RWPE1 (cell line): ENCODE measurements around the gene SLC38A10.

Experiments used
- CTCF ChIA-PET: fragments of 350-600 bp; sonication (Branson Sonifier 250); formaldehyde crosslinking; extraction: SDS; loops from one replicate; lab custom pipeline; 2021; lab: Yijun Ruan, JAX
- POLR2A ChIA-PET: fragments of 400-600 bp; formaldehyde crosslinking; extraction: SDS; loops from one replicate; lab custom pipeline; 2020; ENCODE audit warnings: antibody characterized with exemption; ENCODE audit not compliant: low non-redundant PET; lab: Yijun Ruan, JAX
- DNase-seq: peaks from one replicate; pipeline ENCODE4 v3.0.0; 2012; ENCODE audit warnings: low spot score
- H3K27ac ChIP-seq: fragments of 450-650 bp; 2 replicates; pipeline ENCODE4 v1.5.1; 2017
- TF ChIP-seq, protein P1 (sequence below): fragments of 450-650 bp; conservative IDR thresholded peaks from 2 replicates; pipeline ENCODE4 v1.5.1; 2017; ENCODE audit warnings: low read depth, mild to moderate bottlenecking

SLC38A10 gene

DNA sequence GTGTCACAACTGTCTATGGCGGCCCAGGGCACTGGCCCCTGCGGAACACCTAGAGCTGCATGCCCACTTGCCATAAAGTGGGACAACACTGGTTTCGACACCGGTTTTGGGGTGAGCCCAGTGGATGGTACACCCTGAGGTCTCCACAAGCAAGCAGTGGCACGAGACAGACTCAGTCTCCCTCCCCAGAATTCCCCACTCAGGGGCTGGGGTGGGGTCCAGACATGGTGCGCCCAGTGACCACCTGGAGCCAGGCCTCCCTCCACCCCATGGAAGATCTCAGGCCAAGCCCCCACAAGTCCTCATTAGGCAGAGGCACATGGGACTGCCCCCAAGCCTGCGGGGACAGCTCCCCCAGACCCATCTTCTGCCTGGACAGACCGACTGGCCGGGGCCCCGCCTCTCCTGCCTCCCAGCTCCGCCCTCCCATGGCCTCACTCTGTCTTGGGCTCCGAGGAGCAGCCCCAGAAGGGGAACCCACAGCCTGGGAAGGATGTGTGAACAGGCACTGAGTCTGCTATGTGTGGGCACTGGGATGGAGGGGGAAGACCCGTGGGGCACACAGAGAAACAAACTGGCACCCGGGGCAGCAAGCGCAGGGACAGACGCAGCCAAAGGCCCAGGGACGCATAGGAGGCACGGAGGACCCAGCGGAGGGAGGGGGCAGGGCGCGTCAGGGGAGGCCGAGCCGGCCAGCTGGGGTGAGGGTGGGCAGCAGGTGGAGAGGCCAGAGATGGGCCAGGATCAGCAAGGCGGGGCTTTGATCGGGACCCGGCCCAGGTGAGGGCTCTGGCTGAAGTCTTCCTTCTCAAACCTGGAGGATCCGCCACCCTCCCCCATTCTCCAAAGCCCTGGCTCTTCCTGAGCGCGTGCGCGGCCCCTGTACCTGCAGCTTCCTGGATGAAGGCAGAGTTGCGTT is 59.0 kb downstream of the SLC38A10 start:
- TF ChIP-seq, protein P1, sequence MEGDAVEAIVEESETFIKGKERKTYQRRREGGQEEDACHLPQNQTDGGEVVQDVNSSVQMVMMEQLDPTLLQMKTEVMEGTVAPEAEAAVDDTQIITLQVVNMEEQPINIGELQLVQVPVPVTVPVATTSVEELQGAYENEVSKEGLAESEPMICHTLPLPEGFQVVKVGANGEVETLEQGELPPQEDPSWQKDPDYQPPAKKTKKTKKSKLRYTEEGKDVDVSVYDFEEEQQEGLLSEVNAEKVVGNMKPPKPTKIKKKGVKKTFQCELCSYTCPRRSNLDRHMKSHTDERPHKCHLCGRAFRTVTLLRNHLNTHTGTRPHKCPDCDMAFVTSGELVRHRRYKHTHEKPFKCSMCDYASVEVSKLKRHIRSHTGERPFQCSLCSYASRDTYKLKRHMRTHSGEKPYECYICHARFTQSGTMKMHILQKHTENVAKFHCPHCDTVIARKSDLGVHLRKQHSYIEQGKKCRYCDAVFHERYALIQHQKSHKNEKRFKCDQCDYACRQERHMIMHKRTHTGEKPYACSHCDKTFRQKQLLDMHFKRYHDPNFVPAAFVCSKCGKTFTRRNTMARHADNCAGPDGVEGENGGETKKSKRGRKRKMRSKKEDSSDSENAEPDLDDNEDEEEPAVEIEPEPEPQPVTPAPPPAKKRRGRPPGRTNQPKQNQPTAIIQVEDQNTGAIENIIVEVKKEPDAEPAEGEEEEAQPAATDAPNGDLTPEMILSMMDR = no peak
- ChIA-PET POLR2A (no interaction called here), CTCF (no interaction called here)
- no peak for DNase-seq
- H3K27ac ChIP-seq = peak overlapping the region; percentile 23

GRCh38 chr17:81234940-81235821 is 59.9 kb downstream of the SLC38A10 start:
- H3K27ac ChIP-seq = peak overlapping the region; percentile 23
- CTCF ChIA-PET = no interaction called here
- TF ChIP-seq, protein P1 = no peak
- POLR2A ChIA-PET = no interaction called here
- DNase-seq = no peak

DNA sequence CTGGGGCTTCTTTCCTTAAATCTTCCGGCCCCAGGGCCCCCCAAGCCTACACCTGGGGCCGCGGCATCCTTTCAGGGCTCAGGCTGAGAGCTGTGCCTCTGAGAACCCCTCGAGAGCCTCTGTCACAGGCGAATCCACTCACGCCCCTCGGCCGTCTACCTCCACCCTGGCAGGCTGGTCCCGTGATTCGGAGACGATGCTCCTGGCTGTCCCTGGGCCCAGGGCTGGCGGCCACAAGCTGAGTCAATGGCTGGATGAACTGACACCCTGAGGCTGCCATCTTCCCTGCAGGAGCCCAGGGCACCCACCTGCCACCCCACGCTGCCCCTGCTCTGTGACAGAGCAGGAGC is 60.6 kb downstream of the SLC38A10 start:
- TF ChIP-seq, protein P1 = no peak
- CTCF ChIA-PET = no interaction called here
- POLR2A ChIA-PET = no interaction called here
- 0 out of 2 replicates have a peak overlapping the region, but pooled peaks have one; percentile 7 for H3K27ac ChIP-seq
- no peak for DNase-seq

DNA sequence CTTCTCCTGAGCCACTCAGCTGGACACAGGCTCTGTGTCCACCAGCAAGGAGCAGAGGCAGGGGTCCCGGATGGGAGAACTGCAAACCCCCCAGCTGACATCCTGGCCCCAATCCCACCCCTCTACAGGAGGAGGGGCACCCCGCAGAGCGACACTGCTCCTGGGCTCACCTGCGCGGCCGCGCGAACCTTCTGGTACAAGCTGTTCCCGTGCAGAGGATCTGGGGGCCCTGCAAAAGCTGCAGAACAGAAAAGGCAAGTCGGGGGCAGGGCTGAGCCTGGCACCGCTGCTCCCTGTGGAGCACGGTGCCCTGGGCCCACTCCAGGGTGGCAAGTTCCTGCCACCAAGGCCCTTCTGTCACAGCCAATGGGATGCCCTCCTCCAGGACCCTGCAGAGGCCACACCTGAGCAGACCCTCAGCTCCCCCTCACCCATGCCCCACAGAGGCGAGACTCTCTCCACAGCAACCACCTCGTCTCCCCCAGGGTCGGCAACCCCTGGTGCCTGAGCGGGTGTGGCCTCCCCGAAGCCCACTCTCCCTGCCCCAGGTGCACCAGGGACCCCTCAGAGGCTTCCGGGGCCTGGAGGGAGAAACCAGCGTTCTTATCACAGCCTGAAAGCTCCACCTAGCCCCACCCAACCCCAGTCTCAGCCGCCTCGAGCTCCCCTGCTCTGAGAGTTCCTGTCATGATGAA is 61.1 kb downstream of the SLC38A10 start:
- CTCF ChIA-PET = interaction anchor here (0.6 kb wide), 1 partner anchor 9 kb away, joined by 4 read pairs; no protein-coding TSS in a partner anchor
- H3K27ac ChIP-seq = 0 out of 2 replicates have a peak overlapping the region, but pooled peaks have one; percentile 7
- no peak for DNase-seq
- TF ChIP-seq, protein P1 = no peak
- POLR2A ChIA-PET = interaction anchor here (0.6 kb wide), 1 partner anchor 15 kb away, joined by 3 read pairs; no protein-coding TSS in a partner anchor

GRCh38 chr17:81233316-81233715 is 61.8 kb downstream of the SLC38A10 start:
- TF ChIP-seq, protein P1 = no peak
- DNase-seq = no peak
- POLR2A ChIA-PET = no interaction called here
- CTCF ChIA-PET = no interaction called here
- H3K27ac ChIP-seq = no peak overlapping the region
